Colon (tissue), 2 donors: Measurements from ENCODE around the gene SGMS2.

ENCODE experiments used
- FAIRE-seq: peaks from 2 replicates; lab custom pipeline; 2012; peaks lifted over from hg19 to GRCh38; lab: Jason Lieb, UNC
- donor health status: control.
- donor health status: control.

SGMS2 gene

GRCh38 chr4:107824350-107825071 is at the start of gene SGMS2:
TSS of gene SGMS2 (plus strand) at chr4:107824932. CDS start at chr4:107895554, 70,622 bp downstream.
- FAIRE-seq, result no peak

- no peak for FAIRE-seq
These were observed 46.8 kb upstream of the SGMS2 start for GRCh38 chr4:107777890-107778289.

- no peak for FAIRE-seq
These were observed 45.8 kb upstream of the SGMS2 start for GRCh38 chr4:107778784-107779530.

- FAIRE-seq, result no peak
These were observed 44.1 kb upstream of the SGMS2 start for GRCh38 chr4:107780665-107781064.

GRCh38 chr4:107791902-107792301 is 32.8 kb upstream of the SGMS2 start:
- no peak for FAIRE-seq

GRCh38 chr4:107792711-107793110 is 32.0 kb upstream of the SGMS2 start:
- FAIRE-seq, result no peak

- FAIRE-seq, result no peak
These were observed 30.7 kb upstream of the SGMS2 start for GRCh38 chr4:107793996-107794395.

- FAIRE-seq, result no peak
These were observed 24.9 kb upstream of the SGMS2 start for GRCh38 chr4:107799669-107800450.

- no peak for FAIRE-seq
These were observed 24.0 kb upstream of the SGMS2 start for GRCh38 chr4:107800706-107801105.

- FAIRE-seq, result no peak
These were observed 22.9 kb upstream of the SGMS2 start for GRCh38 chr4:107801766-107802211.

- no peak for FAIRE-seq
These were observed 19.8 kb upstream of the SGMS2 start for GRCh38 chr4:107804956-107805355.

GRCh38 chr4:107806196-107806595 is 18.5 kb upstream of the SGMS2 start:
- FAIRE-seq, result no peak

- FAIRE-seq, result no peak
These were observed 16.2 kb upstream of the SGMS2 start for GRCh38 chr4:107808572-107808971.

GRCh38 chr4:107809210-107809609 is 15.5 kb upstream of the SGMS2 start:
- no peak for FAIRE-seq

- FAIRE-seq, result peak; percentile 71
These were observed 10.0 kb upstream of the SGMS2 start for GRCh38 chr4:107814758-107815157.

- no peak for FAIRE-seq
These were observed 9.6 kb upstream of the SGMS2 start for GRCh38 chr4:107815158-107815557.

- no peak for FAIRE-seq
These were observed 6.3 kb upstream of the SGMS2 start for GRCh38 chr4:107818301-107818910.

GRCh38 chr4:107823870-107824349 is 822 bp upstream of the SGMS2 start:
- FAIRE-seq, result no peak

GRCh38 chr4:107825072-107825824 is 516 bp downstream of the SGMS2 start:
- FAIRE-seq, result no peak

- no peak for FAIRE-seq
These were observed 1.8 kb downstream of the SGMS2 start for GRCh38 chr4:107826421-107826980.
